IMR-90 (cell line): ENCODE data around the gene ARHGAP21. TPM values are rescaled to one million over a fixed set of nuclear protein-coding genes. Genes with fewer than 3 reads are reported as not detected.

ENCODE experiments used
- ATAC-seq: fragments of 200-7000 bp; cut with Tn5 transposase; 2 replicates; pipeline ENCODE4 v1.9.1; 2020; ENCODE audit warnings: low read depth, mild to moderate bottlenecking, moderate library complexity
- BruUV-seq: library from RNA; stranded (reverse); fragments of 400-500 nt; replicated peaks from 2 replicates; lab custom pipeline; 2021; lab: Mats Ljungman, UMichigan
- CTCF ChIA-PET: fragments of 300-600 bp; formaldehyde crosslinking; extraction: SDS; loops from one replicate; lab custom pipeline; 2021; ENCODE audit warnings: antibody characterized with exemption; lab: Yijun Ruan, JAX
- POLR2A ChIA-PET: fragments of 300-600 bp; sonication (Branson Sonifier 250); formaldehyde crosslinking; loops from one replicate; lab custom pipeline; 2022; ENCODE audit warnings: antibody characterized with exemption; ENCODE audit not compliant: unreplicated experiment; lab: Charles Lee
- DNase-seq: peaks from one replicate; pipeline ENCODE4 v3.0.0; 2013
- H2AFZ ChIP-seq: replicated peaks from 2 replicates; pipeline ENCODE3; 2013; ENCODE audit warnings: low read length, mild to moderate bottlenecking; ENCODE audit not compliant: poor library complexity
- H2AK5ac ChIP-seq: 2 replicates; pipeline ENCODE4 v1.6.1; 2013; ENCODE audit warnings: low read depth, low read length, inconsistent platforms
- H2AK9ac ChIP-seq: replicated peaks from 2 replicates; pipeline ENCODE3; 2013; ENCODE audit warnings: mild to moderate bottlenecking, low read depth, low read length, moderate library complexity; ENCODE audit not compliant: poor library complexity
- H2BK120ac ChIP-seq: 2 replicates; pipeline ENCODE4 v1.6.1; 2013; ENCODE audit warnings: low read depth, low read length, inconsistent platforms
- H2BK15ac ChIP-seq: 3 replicates; pipeline ENCODE4 v1.6.1; 2013; ENCODE audit warnings: low read depth, low read length, inconsistent platforms
- H2BK20ac ChIP-seq: 2 replicates; pipeline ENCODE4 v1.6.1; 2013; ENCODE audit warnings: low read depth, mild to moderate bottlenecking, inconsistent platforms, low read length, moderate library complexity
- H2BK5ac ChIP-seq: 2 replicates; pipeline ENCODE4 v1.6.1; 2013; ENCODE audit warnings: mild to moderate bottlenecking, low read depth, low read length, inconsistent platforms; ENCODE audit not compliant: poor library complexity, severe bottlenecking
- H3K14ac ChIP-seq: replicated peaks from 2 replicates; pipeline ENCODE4 v1.6.1; 2013; ENCODE audit warnings: low read depth, low read length, inconsistent platforms
- H3K18ac ChIP-seq: 2 replicates; pipeline ENCODE4 v1.6.1; 2013; ENCODE audit warnings: low read depth, low read length, control low read depth
- H3K23ac ChIP-seq: 2 replicates; pipeline ENCODE4 v1.6.1; 2013; ENCODE audit warnings: low read depth, low read length, inconsistent platforms
- H3K27ac ChIP-seq: 2 replicates; pipeline ENCODE4 v1.5.1; 2013; ENCODE audit warnings: mild to moderate bottlenecking, control low read depth, low read length; ENCODE audit not compliant: insufficient read depth
- H3K27me3 ChIP-seq: 2 replicates; pipeline ENCODE4 v1.6.1; 2013; ENCODE audit warnings: low read length; ENCODE audit not compliant: control insufficient read depth, insufficient read depth
- H3K36me3 ChIP-seq: 2 replicates; pipeline ENCODE4 v1.6.1; 2013; ENCODE audit warnings: low read length, mixed read lengths; ENCODE audit not compliant: control insufficient read depth, insufficient read depth
- H3K4ac ChIP-seq: 2 replicates; pipeline ENCODE4 v1.6.1; 2013; ENCODE audit warnings: low read depth, low read length, inconsistent platforms
- H3K4me1 ChIP-seq: 2 replicates; pipeline ENCODE4 v1.6.1; 2013; ENCODE audit warnings: low read length, mixed read lengths; ENCODE audit not compliant: control insufficient read depth, insufficient read depth
- H3K4me2 ChIP-seq: 2 replicates; pipeline ENCODE4 v1.6.1; 2013; ENCODE audit warnings: low read depth, mild to moderate bottlenecking, control low read depth, low read length, moderate library complexity
- H3K4me3 ChIP-seq: 2 replicates; pipeline ENCODE4 v1.5.1; 2013; ENCODE audit warnings: low read depth, mild to moderate bottlenecking, control low read depth, low read length, moderate library complexity; ENCODE audit not compliant: insufficient read depth
- H3K56ac ChIP-seq: 2 replicates; pipeline ENCODE4 v1.6.1; 2013; ENCODE audit warnings: low read length, inconsistent platforms; ENCODE audit not compliant: insufficient read depth; ENCODE audit errors: extremely low read depth
- H3K79me1 ChIP-seq, 2 experiments: 2 replicates each; pipeline ENCODE4 v1.6.1; 2013; ENCODE audit warnings: low read length in 2 of 2, inconsistent platforms in 1 of 2, low read depth in 1 of 2
- H3K9ac ChIP-seq: 2 replicates; pipeline ENCODE4 v1.6.1; 2013; ENCODE audit warnings: low read depth, low read length, control low read depth
- H3K9me1 ChIP-seq: 2 replicates; pipeline ENCODE4 v1.6.1; 2013; ENCODE audit warnings: low read length, inconsistent platforms; ENCODE audit not compliant: insufficient read depth
- H3K9me3 ChIP-seq: 2 replicates; pipeline ENCODE4 v1.6.1; 2013; ENCODE audit warnings: low read length; ENCODE audit not compliant: control insufficient read depth, insufficient read depth
- H4K20me1 ChIP-seq: 2 replicates; pipeline ENCODE4 v1.6.1; 2013; ENCODE audit warnings: low read length, inconsistent platforms; ENCODE audit not compliant: insufficient read depth
- H4K5ac ChIP-seq: 2 replicates; pipeline ENCODE4 v1.6.1; 2013; ENCODE audit warnings: mild to moderate bottlenecking, low read depth, low read length, control low read depth
- H4K8ac ChIP-seq, 2 experiments: 2 replicates each; pipeline ENCODE4 v1.6.1; 2013; ENCODE audit warnings: low read depth in 2 of 2, low read length in 2 of 2, control low read depth in 1 of 2, inconsistent platforms in 1 of 2
- H4K91ac ChIP-seq: 2 replicates; pipeline ENCODE4 v1.6.1; 2013; ENCODE audit warnings: low read depth, low read length, inconsistent platforms; ENCODE audit not compliant: insufficient read depth
- BHLHE40 ChIP-seq: fragments of 150-350 bp; IDR thresholded peaks from 2 replicates; pipeline ENCODE4 v1.6.1; 2016; ENCODE audit warnings: mild to moderate bottlenecking, low read depth, low read length
- FOS ChIP-seq: fragments of 150-350 bp; IDR thresholded peaks from 2 replicates; pipeline ENCODE4 v1.6.1; 2016; ENCODE audit warnings: low read depth, low read length
- MAFK ChIP-seq: IDR thresholded peaks from 2 replicates; pipeline ENCODE4 v1.6.1; 2012; ENCODE audit warnings: low read depth, low read length, improper control_type of control experiment
- MXI1 ChIP-seq: IDR thresholded peaks from 2 replicates; pipeline ENCODE4 v1.6.1; 2012; ENCODE audit warnings: low read depth, mild to moderate bottlenecking, low read length, moderate library complexity, borderline replicate concordance
- NFE2L2 ChIP-seq: fragments of 150-350 bp; IDR thresholded peaks from 2 replicates; pipeline ENCODE4 v1.6.1; 2016; ENCODE audit warnings: low read depth, mild to moderate bottlenecking, low read length
- WGBS, 2 experiments: methylation state at CpG; one replicate each; pipeline versions ENCODE4 v1.1.5 to v1.1.7; 2013; ENCODE audit warnings: missing lambda C conversion rate in 2 of 2; ENCODE audit not compliant: insufficient read length in 1 of 2; ENCODE audit errors: extremely low coverage in 2 of 2; 5-methylcytosine and 5-hydroxymethylcytosine counted together
- dilution Hi-C: fragments of 300-500 bp; cut with HindIII; formaldehyde crosslinking; loops from one replicate; pipeline ENCODE4 v1.14.3; 2018; ENCODE audit warnings: low sequenced_read_pairs; ENCODE audit not compliant: unreplicated experiment
- in situ Hi-C: fragments of 300-500 bp; cut with MboI; formaldehyde crosslinking; loops from 3 replicates; pipeline ENCODE4 v1.14.3; 2019; ENCODE audit warnings: low sequenced_read_pairs, inconsistent platforms, mixed read lengths
- intact Hi-C: fragments of 100-400 bp; cut with micrococcal nuclease; formaldehyde crosslinking; loops from 2 replicates; pipeline ENCODE4 v1.10.0; 2022
- polyA plus RNA-seq, 3 experiments: library from polyadenylated mRNA; depleted of rRNA; stranded (reverse); fragments of >200 nt; gene quantifications; 2 replicates each; pipeline ENCODE4 v1.2.3, GENCODE V29; 2012; ENCODE audit warnings: low replicate concordance in 1 of 3
- total RNA-seq: library from RNA; depleted of rRNA; stranded (reverse); fragments of >200 nt; gene quantifications from 2 replicates; pipeline ENCODE4 v1.2.3, GENCODE V29; 2012

The ARHGAP21 gene
- total and polyA plus RNA-seq, 2 of the 4 experiments (the other 2 are of a cell fraction): 43.3 to 94.3 TPM

DNA sequence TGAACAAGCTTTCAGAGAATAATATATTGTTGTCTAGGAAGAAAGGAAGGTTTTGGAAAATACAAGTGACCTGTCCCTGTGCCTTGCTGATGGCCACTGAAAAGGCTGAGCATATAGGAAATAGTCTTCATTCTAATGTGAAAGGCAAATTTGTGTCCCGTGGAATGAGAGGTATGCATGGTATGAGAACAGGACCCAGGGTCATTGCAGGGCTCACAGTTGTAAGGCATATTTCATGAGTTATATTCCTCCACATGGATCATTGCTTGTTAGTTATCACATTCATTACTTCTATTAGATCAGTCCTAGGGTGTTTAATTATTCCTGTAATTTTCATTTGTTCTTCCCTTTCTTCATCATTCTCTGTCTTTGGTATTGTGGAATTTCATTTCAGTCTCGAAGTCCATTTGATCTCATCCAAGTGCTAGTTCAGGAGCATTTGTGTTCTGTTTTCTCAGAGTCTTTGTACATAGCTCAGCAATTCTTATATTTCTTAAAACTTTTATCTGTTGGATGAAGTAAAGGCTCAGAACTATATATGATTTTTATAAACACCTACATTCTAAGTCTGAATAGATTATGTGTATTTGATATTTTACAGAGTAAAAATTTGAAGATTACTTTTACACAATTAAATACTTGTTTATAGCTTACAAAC lies 39.4 kb upstream of the ARHGAP21 start:
- Histone ChIP-seq H2BK15ac (no peak overlapping the region), H3K79me1 (no peaks in the 10 kb centered on the region), H4K8ac (no peak overlapping the region), H4K91ac (no peak overlapping the region; the same call in 1 of the 2 replicates), H3K9me3 (no peaks in the 10 kb centered on the region), H3K56ac (no peak overlapping the region), H3K27ac (no peak overlapping the region), H3K18ac (no peak overlapping the region), H3K9me1 (no peaks in the 10 kb centered on the region), H2BK5ac (peak overlapping the region; percentile 49), H2AK9ac (no peak overlapping the region), H3K14ac (no peak overlapping the region), H3K4ac (peak overlapping the region; percentile 44; the same call in 1 of the 2 replicates), H3K4me1 (peaks cover 8% of the 10 kb centered on the region), H2AK5ac (no peak overlapping the region), H2AFZ (no peak overlapping the region), H3K23ac (no peak overlapping the region), H3K4me3 (no peak overlapping the region), H3K4me2 (peak overlapping the region; percentile 68; the same call in 1 of the 2 replicates), H2BK20ac (peak overlapping the region; percentile 79), H3K9ac (no peak overlapping the region), H2BK120ac (peak overlapping the region; percentile 73; the same call in 1 of the 2 replicates), H3K36me3 (no peaks in the 10 kb centered on the region), H4K20me1 (no peaks in the 10 kb centered on the region), H4K5ac (no peak overlapping the region), H3K27me3 (no peaks in the 10 kb centered on the region)
- CTCF ChIA-PET: no interaction called here
- intact Hi-C loops: no loop called here
- in situ Hi-C loops: no loop called here
- ATAC-seq: peak; percentile 97
- peak; percentile 28 for DNase-seq
- dilution Hi-C loops: no loop called here
- WGBS, 2 experiments: no CpG with 5 or more reads among the region's 2 CpGs
- BruUV-seq: no TSS peak
- POLR2A ChIA-PET: no interaction called here
- TF ChIP-seq MAFK (peak; percentile 49; the same call in 1 of the 2 replicates), NFE2L2 (no peak), FOS (no peak), MXI1 (no peak), BHLHE40 (no peak)
